K562 (cell line): ENCODE measurements around the gene NR2F2. TPM values are rescaled to one million over a fixed set of nuclear protein-coding genes. Genes with fewer than 3 reads are reported as not detected.

Source experiments
- BCL6 ChIP-seq: fragments of 250-450 bp; sonication (Bioruptor Pico); IDR thresholded peaks from 2 replicates; pipeline ENCODE4 v1.4.0; 2020
- CBFA2T3 ChIP-seq: fragments of 450-650 bp; IDR thresholded peaks from 2 replicates; pipeline ENCODE4 v1.6.1; 2017
- CHD1 ChIP-seq: fragments of 200-600 bp; sonication (generic); IDR thresholded peaks from one replicate; pipeline ENCODE4 v1.6.1; 2012; ENCODE audit warnings: mild to moderate bottlenecking, moderate library complexity, low read length, inconsistent platforms
- CHD4 ChIP-seq: fragments of 200-600 bp; sonication (generic); IDR thresholded peaks from 3 replicates; pipeline ENCODE4 v1.6.1; 2012; ENCODE audit warnings: low read depth, mild to moderate bottlenecking, mixed read lengths, low read length, inconsistent platforms; ENCODE audit not compliant: insufficient read depth, insufficient replicate concordance, poor library complexity, severe bottlenecking
- E2F8 ChIP-seq: fragments of 450-650 bp; IDR thresholded peaks from 2 replicates; pipeline ENCODE4 v1.7.1; 2018; ENCODE audit warnings: mild to moderate bottlenecking, low read depth; ENCODE audit not compliant: partially characterized antibody
- FOXM1 ChIP-seq, 2 experiments: fragments of 450-650 bp in 1 of 2; sonication (generic) in 1 of 2; formaldehyde crosslinking in 1 of 2; IDR thresholded peaks; 2 replicates each; pipeline versions ENCODE4 v1.6.1 to v1.9.0; 2017 to 2022; ENCODE audit warnings: low read depth in 2 of 2, mild to moderate bottlenecking in 2 of 2, missing genetic modification reagents in 1 of 2, moderate library complexity in 1 of 2
- GATA2 ChIP-seq: sonication (generic); formaldehyde crosslinking; IDR thresholded peaks from 2 replicates; pipeline ENCODE4 v1.4.0; 2020; ENCODE audit warnings: mild to moderate bottlenecking, missing genetic modification reagents
- GATAD2B ChIP-seq: fragments of 450-650 bp; IDR thresholded peaks from 2 replicates; pipeline ENCODE4 v1.6.1; 2017; ENCODE audit warnings: mild to moderate bottlenecking, borderline replicate concordance
- HDAC6 ChIP-seq: IDR thresholded peaks from 2 replicates; pipeline ENCODE4 v1.6.1; 2012; ENCODE audit warnings: low read depth, mild to moderate bottlenecking, control low read depth, inconsistent platforms, low read length, moderate library complexity
- KDM1A ChIP-seq, 2 experiments: fragments of 450-650 bp; IDR thresholded peaks; 2 replicates each; pipeline ENCODE4 v1.6.1; 2016; ENCODE audit warnings: mild to moderate bottlenecking in 2 of 2
- L3MBTL2 ChIP-seq: fragments of 450-650 bp; IDR thresholded peaks from 2 replicates; pipeline ENCODE4 v1.6.1; 2016; ENCODE audit warnings: mild to moderate bottlenecking, moderate library complexity
- LCOR ChIP-seq: sonication (generic); formaldehyde crosslinking; IDR thresholded peaks from 2 replicates; pipeline ENCODE4 v1.8.0; 2022; ENCODE audit warnings: mild to moderate bottlenecking, missing genetic modification reagents
- MAZ ChIP-seq, 2 experiments: fragments of 450-650 bp in 1 of 2; sonication (generic) in 1 of 2; formaldehyde crosslinking; IDR thresholded peaks in 1 of 2; conservative IDR thresholded peaks in 1 of 2; 2 replicates each; pipeline versions ENCODE4 v1.4.0 to v1.5.0; 2020; ENCODE audit warnings: mild to moderate bottlenecking in 1 of 2, missing genetic modification reagents in 1 of 2
- MED1 ChIP-seq: sonication (generic); formaldehyde crosslinking; IDR thresholded peaks from 2 replicates; pipeline ENCODE4 v1.8.1; 2023; ENCODE audit warnings: missing genetic modification reagents, borderline replicate concordance
- MXI1 ChIP-seq: IDR thresholded peaks from 2 replicates; pipeline ENCODE4 v1.6.1; 2011; ENCODE audit warnings: low read depth, mild to moderate bottlenecking, improper control_type of control experiment, low read length
- NFE2 ChIP-seq: IDR thresholded peaks from 2 replicates; pipeline ENCODE4 v1.6.1; 2014; ENCODE audit warnings: antibody characterized with exemption, low read depth
- PHB2 ChIP-seq: fragments of 450-650 bp; IDR thresholded peaks from 2 replicates; pipeline ENCODE4 v1.6.1; 2017; ENCODE audit warnings: low read depth
- PHF20 ChIP-seq: fragments of 450-650 bp; IDR thresholded peaks from 2 replicates; pipeline ENCODE4 v1.6.1; 2018; ENCODE audit not compliant: partially characterized antibody
- RNF2 ChIP-seq: sonication (generic); IDR thresholded peaks from 2 replicates; pipeline ENCODE4 v1.6.1; 2016
- ZFP1 ChIP-seq: fragments of 450-650 bp; formaldehyde crosslinking; IDR thresholded peaks from 2 replicates; pipeline ENCODE4 v1.4.0; 2020; ENCODE audit warnings: mild to moderate bottlenecking, mixed read lengths
- ZNF124 ChIP-seq: sonication (generic); formaldehyde crosslinking; IDR thresholded peaks from 2 replicates; pipeline ENCODE4 v1.8.1; 2022; ENCODE audit warnings: missing genetic modification reagents
- ZNF583 ChIP-seq: fragments of 250-450 bp; sonication (Bioruptor Pico); IDR thresholded peaks from 2 replicates; pipeline ENCODE4 v1.4.0; 2020
- ZNF740 ChIP-seq, 3 experiments: fragments of 200-800 bp in 1 of 3; sonication (Bioruptor generic) in 1 of 3; sonication (generic) in 1 of 3; formaldehyde crosslinking in 1 of 3; IDR thresholded peaks; 2 replicates each; pipeline versions ENCODE4 v1.6.1 to v1.8.0; 2016 to 2022; ENCODE audit warnings: mild to moderate bottlenecking in 2 of 3, missing compliant biosample characterization in 2 of 3, missing genetic modification characterization in 2 of 3, missing genetic modification reagents in 1 of 3
- ZNF76 ChIP-seq: fragments of 250-450 bp; sonication (Bioruptor Pico); IDR thresholded peaks from 2 replicates; pipeline ENCODE4 v1.4.0; 2020; ENCODE audit warnings: mild to moderate bottlenecking, moderate library complexity, borderline replicate concordance
- ZNF77 ChIP-seq: fragments of 250-450 bp; sonication (Bioruptor Pico); IDR thresholded peaks from 2 replicates; pipeline ENCODE4 v1.5.0; 2020
- polyA plus RNA-seq, 8 experiments: library from polyadenylated mRNA; depleted of rRNA in 4 of 8; stranded (reverse) in 5 of 8; unstranded in 3 of 8; fragments of >200 nt; fragmentation: Nextera tagmentation in 2 of 8; fragmentation: Illumina TruSeq in 1 of 8; extraction: Ambion mirVana in 2 of 8; extraction: Trizol in 1 of 8; gene quantifications; 2 replicates each; pipeline versions ENCODE4 v1.2.1 to v1.2.3, GENCODE V29; 2011 to 2014; ENCODE audit warnings: inconsistent platforms in 1 of 8, missing spikeins in 1 of 8
- total RNA-seq, 7 experiments: library from RNA; depleted of rRNA in 6 of 7; stranded (reverse); fragments of >200 nt in 6 of 7; fragmentation: Illumina TruSeq in 2 of 7; extraction: Trizol in 2 of 7; gene quantifications; 2 replicates each; pipeline versions ENCODE4 v1.2.1 to v1.2.3, GENCODE V29; 2011 to 2021; ENCODE audit warnings: low replicate concordance in 1 of 7
- TF ChIP-seq, protein P1 (sequence below): fragments of 450-650 bp; IDR thresholded peaks from 2 replicates; pipeline ENCODE4 v1.6.1; 2016; ENCODE audit warnings: low read depth, mild to moderate bottlenecking, moderate library complexity

NR2F2 gene
- total and polyA plus RNA-seq, 9 of the 15 experiments (the other 6 are each of a cell fraction or from before 2014, with no cell fraction given) = 6.0 to 51.8 (median 11.1) TPM

- TF ChIP-seq, protein P1, sequence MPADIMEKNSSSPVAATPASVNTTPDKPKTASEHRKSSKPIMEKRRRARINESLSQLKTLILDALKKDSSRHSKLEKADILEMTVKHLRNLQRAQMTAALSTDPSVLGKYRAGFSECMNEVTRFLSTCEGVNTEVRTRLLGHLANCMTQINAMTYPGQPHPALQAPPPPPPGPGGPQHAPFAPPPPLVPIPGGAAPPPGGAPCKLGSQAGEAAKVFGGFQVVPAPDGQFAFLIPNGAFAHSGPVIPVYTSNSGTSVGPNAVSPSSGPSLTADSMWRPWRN = no peak
- TF ChIP-seq NFE2 (0 out of 2 replicates have a peak, but pooled peaks have one; percentile 9), HDAC6 (no peak), ZNF740 (CRISPR knock-in tag; IDR thresholded peaks at IDR 0.05) (no peak), ZNF740 (tag; IDR thresholded peaks at IDR 0.05) (no peak), GATAD2B (peak; percentile 25; the same call in 1 of the 2 replicates), PHF20 (no peak), ZNF77 (no peak), CHD1 (peak; percentile 21), MXI1 (0 out of 2 replicates have a peak, but pooled peaks have one; percentile 49), MED1 (CRISPR knock-in tag) (no peak), ZFP1 (CRISPR knock-in tag) (no peak), L3MBTL2 (0 out of 2 replicates have a peak, but pooled peaks have one; percentile 31), PHB2 (no peak), CBFA2T3 (peak; percentile 30; the same call in 1 of the 2 replicates), GATA2 (no peak), CHD4 (no peak), KDM1A (IDR thresholded peaks at IDR 0.05) (peak; percentile 97), ZNF76 (CRISPR knock-in tag) (no peak), MAZ (CRISPR knock-in tag; conservative IDR thresholded peaks at IDR 0.05 in 1 of 2, IDR thresholded peaks at IDR 0.05 in 1 of 2) (peak in 1 of 2 experiments; percentile 65; a peak in 2 of 4 replicates), FOXM1 (IDR thresholded peaks at IDR 0.05; ENCODE audit: low read depth) (peak; percentile 50; the same call in 1 of the 2 replicates), FOXM1 (CRISPR knock-in tag; IDR thresholded peaks at IDR 0.05; ENCODE audit: low read depth) (no peak), ZNF124 (no peak), E2F8 (peak; percentile 22), RNF2 (peak; percentile 64), ZNF583 (no peak), BCL6 (CRISPR knock-in tag) (no peak), LCOR (CRISPR knock-in tag) (peak; percentile 17; the same call in 1 of the 2 replicates)
Observed at GRCh38 chr15:96327155-96327741, 3.3 kb upstream of the NR2F2 start (continued).
